GM23338 (cell line): ENCODE results near the gene ZNF496.

Source experiments
- CREB1 ChIP-seq: fragments of 250-450 bp; sonication (Bioruptor Pico); IDR thresholded peaks from 2 replicates; pipeline ENCODE4 v1.5.0; 2020; ENCODE audit warnings: low read depth, mild to moderate bottlenecking, moderate library complexity
- CTCF ChIP-seq, 2 experiments: fragments of 200-600 bp in 1 of 2; sonication (generic) in 1 of 2; conservative IDR thresholded peaks; 2 replicates each; pipeline versions ENCODE4 v1.5.1 to v1.6.1; 2016 to 2017; ENCODE audit warnings: antibody characterized with exemption in 2 of 2, low read depth in 2 of 2, mild to moderate bottlenecking in 2 of 2, moderate library complexity in 1 of 2
- EZH2 ChIP-seq: fragments of 200-600 bp; sonication (generic); IDR thresholded peaks from one replicate; pipeline ENCODE4 v1.8.0; 2017; ENCODE audit warnings: antibody characterized with exemption, mild to moderate bottlenecking, low read depth; ENCODE audit not compliant: unreplicated experiment
- EZH2phosphoT487 ChIP-seq: fragments of 200-600 bp; sonication (generic); IDR thresholded peaks from one replicate; pipeline ENCODE4 v1.8.1; 2018; ENCODE audit warnings: antibody characterized with exemption; ENCODE audit not compliant: unreplicated experiment
- NANOG ChIP-seq: IDR thresholded peaks from 2 replicates; pipeline ENCODE4 v1.6.1; 2016; ENCODE audit warnings: antibody characterized with exemption, borderline replicate concordance
- POLR2AphosphoS5 ChIP-seq: IDR thresholded peaks from 2 replicates; pipeline ENCODE4 v1.6.1; 2016; ENCODE audit warnings: antibody characterized with exemption, low read depth
- STAT1 ChIP-seq: IDR thresholded peaks from one replicate; pipeline ENCODE4 v1.6.1; 2016; ENCODE audit warnings: antibody characterized with exemption; ENCODE audit not compliant: unreplicated experiment

GRCh38 chr1:247331525-247332214, at the start of gene ZNF496:
- TF ChIP-seq NANOG, result no peak
- no peak for TF ChIP-seq CTCF (conservative IDR thresholded peaks at IDR 0.05; ENCODE audit: low read depth in 2 of 2)
- no peak for TF ChIP-seq EZH2phosphoT487
- TF ChIP-seq EZH2, result no peak
- TF ChIP-seq STAT1, result no peak
- no peak; the same call in 1 of the 2 replicates for TF ChIP-seq POLR2AphosphoS5
- TF ChIP-seq CREB1, result no peak
